HFF-Myc (cell line): Measurements from ENCODE around the gene SPRR5.

ENCODE experiments used
- DNase-seq: peaks from one replicate; pipeline ENCODE4 v3.0.0-alpha.2; 2011; ENCODE audit warnings: low read depth; ENCODE audit errors: extremely low read depth
- H3K4me3 ChIP-seq: replicated peaks from 2 replicates; pipeline ENCODE4 v1.5.1; 2011; ENCODE audit warnings: low read depth, mild to moderate bottlenecking, control low read depth, low read length
- TF ChIP-seq, protein P1 (sequence below): IDR thresholded peaks from 2 replicates; pipeline ENCODE4 v1.5.1; 2012; ENCODE audit warnings: mild to moderate bottlenecking, low read depth, low read length, control low read depth; ENCODE audit errors: missing control alignments

SPRR5 gene

DNA sequence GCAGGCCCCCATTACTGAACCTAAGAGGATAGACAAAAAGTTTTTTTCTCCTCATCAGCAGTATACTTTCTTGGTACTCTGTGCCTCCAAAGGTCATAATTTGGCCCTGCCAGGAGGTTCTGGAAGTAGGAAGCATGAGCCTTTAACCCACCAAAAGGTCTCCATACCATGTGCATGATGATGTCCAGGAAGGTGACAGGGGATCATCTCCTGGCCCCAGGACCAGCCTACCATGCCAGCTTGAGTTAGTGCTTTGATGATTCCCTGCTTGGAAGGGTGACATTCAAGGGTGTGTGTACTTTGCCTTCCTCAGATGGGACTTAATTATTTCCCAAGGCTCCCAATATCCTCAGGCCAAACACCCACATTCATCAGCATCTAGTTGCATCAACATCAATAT lies 30.6 kb downstream of the SPRR5 start:
- TF ChIP-seq, protein P1, sequence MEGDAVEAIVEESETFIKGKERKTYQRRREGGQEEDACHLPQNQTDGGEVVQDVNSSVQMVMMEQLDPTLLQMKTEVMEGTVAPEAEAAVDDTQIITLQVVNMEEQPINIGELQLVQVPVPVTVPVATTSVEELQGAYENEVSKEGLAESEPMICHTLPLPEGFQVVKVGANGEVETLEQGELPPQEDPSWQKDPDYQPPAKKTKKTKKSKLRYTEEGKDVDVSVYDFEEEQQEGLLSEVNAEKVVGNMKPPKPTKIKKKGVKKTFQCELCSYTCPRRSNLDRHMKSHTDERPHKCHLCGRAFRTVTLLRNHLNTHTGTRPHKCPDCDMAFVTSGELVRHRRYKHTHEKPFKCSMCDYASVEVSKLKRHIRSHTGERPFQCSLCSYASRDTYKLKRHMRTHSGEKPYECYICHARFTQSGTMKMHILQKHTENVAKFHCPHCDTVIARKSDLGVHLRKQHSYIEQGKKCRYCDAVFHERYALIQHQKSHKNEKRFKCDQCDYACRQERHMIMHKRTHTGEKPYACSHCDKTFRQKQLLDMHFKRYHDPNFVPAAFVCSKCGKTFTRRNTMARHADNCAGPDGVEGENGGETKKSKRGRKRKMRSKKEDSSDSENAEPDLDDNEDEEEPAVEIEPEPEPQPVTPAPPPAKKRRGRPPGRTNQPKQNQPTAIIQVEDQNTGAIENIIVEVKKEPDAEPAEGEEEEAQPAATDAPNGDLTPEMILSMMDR = no peak
- no peak for DNase-seq
- no peak overlapping the region for H3K4me3 ChIP-seq

DNA sequence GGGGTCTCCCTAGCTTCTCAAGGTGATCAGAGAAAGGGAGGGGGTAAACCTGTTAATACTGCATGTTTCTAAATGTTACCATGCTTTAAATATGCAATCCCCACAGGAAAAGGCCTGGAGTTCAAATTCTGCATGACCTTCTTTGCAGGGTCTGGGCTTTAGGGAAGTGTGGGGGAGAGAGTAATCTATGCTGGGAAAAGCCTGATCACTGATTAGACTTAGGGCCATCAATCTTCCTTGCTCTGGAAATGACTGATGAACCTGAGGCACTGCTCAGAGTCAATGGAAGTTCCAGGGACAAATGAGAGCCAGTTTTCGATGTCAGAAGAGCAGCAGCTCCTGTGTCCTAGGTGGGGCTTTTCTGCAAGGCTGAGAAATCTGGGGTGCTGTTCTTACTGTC lies 33.7 kb downstream of the SPRR5 start:
- no peak overlapping the region for H3K4me3 ChIP-seq
- TF ChIP-seq, protein P1 = no peak
- no peak for DNase-seq

DNA sequence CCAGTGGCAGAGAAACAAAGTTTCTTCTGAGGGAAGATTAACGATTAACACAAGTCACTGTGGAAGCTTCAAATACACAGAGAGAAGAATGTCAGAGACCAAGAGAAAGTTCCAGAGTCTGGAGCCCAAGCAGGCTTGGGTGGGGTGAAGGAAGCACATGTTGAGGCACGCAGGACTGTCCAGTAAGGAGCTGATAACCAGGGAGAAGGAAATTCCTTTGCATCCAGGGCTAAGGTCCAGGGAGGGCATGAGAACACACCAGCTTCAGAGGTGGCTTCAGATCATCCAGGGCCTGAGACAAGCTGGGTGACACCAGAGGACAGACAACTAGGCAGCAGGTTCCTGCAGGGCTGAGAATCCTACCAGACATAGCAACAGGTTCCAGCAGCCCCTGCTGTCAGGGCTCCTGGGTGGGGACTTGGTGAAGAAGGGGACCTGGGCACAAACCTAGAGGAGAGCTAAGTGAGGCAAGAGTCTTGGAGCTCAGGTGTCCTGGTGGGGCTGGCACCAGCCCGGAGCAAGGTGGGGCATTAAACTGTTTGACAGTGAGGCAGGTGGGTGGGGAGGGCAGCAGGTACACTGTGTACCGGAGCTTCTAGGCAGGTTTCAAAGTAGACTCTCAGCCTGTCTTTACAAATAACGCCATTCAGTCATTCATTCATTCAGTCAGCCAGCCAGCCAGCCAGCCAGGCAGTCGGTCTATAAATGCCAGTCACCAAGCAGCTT lies 34.3 kb downstream of the SPRR5 start:
- DNase-seq = no peak
- no peak overlapping the region for H3K4me3 ChIP-seq
- TF ChIP-seq, protein P1 = no peak

DNA sequence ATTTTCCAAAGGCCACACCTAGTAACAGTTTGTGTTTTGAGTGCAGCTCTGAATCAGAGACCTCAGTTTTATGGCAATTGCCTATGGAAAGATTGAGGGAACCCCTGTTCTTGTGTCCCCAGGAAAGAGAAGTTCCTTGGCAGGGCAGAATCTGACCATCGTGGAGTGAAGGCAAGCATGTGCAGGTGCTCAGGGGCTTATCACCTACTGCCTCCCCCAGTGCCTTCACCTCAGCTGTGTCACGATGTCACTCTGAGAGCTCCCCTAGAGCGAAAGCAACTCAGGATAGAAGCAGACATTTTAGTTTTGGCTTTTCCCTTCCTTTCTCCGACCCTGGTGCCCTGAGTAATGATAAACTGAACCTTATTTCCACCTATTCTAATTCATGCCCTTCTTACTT lies 35.1 kb downstream of the SPRR5 start:
- TF ChIP-seq, protein P1 = no peak
- H3K4me3 ChIP-seq = no peak overlapping the region
- DNase-seq = no peak

DNA sequence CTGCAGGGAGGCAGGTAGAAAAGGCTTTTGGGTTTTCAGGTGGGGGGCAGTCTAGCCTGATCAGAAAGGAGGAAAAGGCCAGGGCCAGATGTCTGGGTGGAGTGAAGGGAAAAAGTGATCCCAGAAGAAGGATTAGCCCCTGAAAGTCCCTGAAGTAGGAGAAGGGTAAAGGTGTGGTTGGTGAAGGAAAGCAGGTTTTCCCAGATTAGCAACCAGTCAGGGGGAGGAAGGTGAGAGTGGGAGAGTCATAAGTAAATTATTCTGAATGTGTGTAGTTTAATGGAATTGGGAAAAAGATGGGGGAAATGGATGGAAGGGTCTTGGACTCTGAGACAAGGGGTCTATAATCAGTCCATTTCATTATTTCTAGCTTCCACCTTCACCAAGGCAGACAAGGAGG lies 36.2 kb downstream of the SPRR5 start:
- TF ChIP-seq, protein P1 = no peak

DNA sequence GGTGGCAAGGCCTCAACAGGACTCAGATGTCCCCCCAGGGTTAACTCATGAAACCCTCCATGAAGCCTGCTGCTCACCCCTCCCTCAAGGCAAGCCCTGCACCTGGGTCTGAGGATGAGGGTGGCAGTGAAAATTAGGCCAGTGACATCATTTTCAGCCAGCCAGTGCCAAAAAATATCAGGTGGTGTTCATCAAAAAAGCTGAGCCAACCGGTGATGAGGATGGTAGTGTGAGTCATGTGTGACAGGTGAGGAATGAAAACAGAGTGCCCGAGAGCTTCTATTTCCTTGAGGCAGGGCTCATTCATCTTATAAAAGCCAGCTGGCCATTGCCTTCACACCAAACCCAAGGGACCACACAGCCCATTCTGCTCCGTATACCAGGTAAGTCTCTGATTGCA lies 36.7 kb downstream of the SPRR5 start, which contains the start of gene SPRR1A:
SPRR1A (plus strand) TSS at position 339 of the 400 bp plus-strand sequence. CDS start 1,150 bp downstream, outside the sequence.
- TF ChIP-seq, protein P1 = no peak
- no peak within 1 kb of the TSS for H3K4me3 ChIP-seq
- DNase-seq = no peak

More for the DNA sequence above, 36.2 kb downstream of the SPRR5 start:
- H3K4me3 ChIP-seq = no peak overlapping the region
- DNase-seq = no peak
